HG03175 (cell line): Measurements from ENCODE around the gene ZP1.

Experiments used
- ATAC-seq: cut with Tn5 transposase; IDR thresholded peaks from one replicate; pipeline ENCODE4 v1.9.1; 2021; ENCODE audit warnings: mild to moderate bottlenecking, moderate library complexity; ENCODE audit not compliant: unreplicated experiment

Gene ZP1

DNA sequence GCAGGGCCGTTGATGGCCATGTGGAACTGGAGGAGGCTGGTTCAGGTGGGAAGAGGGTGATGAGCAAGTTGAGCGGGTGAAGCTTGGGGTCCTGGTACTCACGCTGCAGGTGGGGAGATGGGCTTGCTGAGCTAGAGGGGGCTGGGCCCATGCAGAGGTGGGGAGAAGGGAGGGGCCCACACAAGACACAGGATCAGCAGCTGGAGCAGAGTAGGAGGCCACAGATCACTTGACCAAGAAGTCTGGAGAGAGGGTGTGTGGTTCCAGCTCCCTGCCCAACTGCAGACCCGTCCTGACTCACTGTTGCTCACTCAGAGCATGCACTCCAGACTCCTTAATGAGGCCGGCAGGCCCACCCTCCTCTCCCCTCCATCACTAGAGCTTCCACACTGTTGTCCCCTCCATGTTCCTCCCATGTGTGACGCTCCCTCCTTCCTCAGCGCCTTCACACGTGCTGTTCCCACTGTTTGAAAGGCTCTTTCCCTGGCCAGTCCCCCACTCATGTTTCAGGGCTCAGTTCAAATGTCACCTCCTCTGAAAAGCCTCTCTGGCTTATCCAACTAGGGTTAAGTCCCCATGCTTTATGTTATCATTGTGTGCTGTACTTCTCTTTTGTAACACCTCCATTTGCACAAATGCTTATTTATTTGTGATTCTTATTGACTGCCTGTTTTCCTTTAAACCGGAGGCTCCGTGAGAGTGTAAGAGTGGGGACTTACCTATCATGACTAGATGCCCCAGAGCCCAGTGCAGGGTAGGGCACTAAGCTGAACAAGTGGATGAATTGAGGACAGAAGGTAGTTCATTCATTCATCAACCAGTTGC is 23.1 kb upstream of the ZP1 start:
- ATAC-seq = no peak

DNA sequence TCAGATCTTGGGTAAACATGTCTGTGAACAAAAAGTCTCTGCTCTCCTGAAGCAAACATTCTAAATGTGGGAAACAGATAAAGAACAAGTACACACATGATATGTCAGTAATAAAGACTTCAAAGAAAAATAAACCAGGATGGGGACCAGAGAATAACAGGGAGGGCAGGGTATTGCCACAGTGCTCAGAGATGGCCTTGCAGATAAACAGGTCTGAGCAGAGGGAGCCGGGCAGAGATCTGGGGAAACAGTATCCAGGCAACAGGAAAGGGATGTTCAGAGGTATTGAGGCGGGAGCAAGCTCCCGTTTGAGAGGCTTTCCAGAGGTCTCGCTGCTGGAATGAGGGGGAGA is 22.5 kb upstream of the ZP1 start:
- no peak for ATAC-seq

DNA sequence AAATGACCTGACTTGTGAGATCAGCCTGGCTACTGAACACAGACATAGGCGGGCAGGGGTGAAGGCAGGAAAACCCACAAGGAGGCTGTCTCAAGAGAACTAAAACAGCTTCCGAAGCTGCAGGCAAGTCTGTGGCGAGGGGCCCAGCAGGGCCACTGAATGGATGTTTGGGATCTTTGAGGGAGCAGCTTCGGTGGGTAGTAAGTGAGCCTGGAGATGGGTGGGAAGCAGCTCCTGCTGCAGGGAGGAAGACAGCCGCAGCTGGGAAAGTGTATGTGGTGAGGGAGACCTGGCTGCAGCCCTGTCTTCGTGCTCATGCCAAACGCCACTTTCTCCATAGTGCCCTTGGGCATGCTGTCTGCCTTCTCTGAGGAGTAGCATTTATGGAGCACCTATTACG is 22.0 kb upstream of the ZP1 start:
- ATAC-seq = no peak

DNA sequence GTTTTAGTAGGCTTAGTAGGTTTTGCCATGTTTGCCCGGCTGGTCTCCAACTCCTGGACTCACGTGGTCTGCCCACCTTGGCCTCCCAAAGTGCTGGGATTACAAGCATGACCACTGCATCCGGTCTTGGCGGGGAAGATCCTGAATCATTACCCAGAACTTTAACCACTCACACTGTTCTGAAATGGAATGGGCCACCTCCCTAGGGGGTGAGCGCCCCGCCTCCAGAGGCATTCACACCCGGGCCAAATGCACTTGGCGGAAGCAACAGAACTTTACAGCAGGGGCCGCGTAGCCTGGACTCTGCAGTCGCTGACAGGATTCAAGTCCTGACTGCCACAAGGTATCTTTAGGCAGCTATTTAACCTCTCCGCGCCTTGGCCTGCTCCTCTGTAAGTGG is 20.1 kb upstream of the ZP1 start:
- ATAC-seq = no peak

DNA sequence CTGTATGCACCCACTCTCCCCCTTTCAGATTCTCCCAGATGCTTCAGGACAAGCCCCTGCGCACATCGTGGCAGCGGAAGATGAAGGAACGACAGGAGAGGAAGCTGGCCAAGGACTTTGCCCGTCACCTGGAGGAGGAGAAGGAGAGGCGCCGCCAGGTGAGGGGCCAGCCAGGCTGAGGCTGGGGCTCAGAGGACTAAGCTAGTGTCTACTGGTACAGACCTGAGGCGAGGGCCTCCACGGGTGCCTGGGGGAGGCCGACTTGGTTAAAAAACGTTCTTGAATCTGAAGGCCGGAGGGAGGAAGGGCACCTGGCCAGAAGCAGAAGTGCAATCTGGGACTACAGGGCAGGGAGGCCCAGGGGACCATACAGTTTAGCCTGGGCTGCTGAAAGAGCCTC is 19.4 kb upstream of the ZP1 start:
- ATAC-seq = no peak

DNA sequence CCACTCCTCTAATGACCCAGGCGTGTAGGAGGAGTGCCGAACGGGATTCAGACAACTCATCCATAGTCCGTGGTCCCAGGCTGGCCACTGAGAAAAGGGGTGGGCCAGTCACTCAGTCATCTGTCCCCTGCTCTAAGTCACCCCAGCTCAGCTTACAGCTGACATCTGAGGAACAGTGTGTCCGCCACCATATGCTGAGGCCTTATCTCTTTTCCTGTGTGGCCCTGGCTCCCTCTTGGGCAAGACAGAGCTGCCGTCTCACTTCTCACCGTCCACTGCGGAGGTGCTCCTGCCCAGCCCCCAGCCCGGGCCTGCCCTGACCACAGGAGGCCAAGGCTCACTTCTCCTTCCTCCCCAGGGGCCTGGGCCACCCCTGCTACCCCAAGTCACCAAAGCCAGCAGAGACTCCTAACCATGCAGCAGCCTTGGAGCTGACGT is 18.6 kb upstream of the ZP1 start:
- ATAC-seq = no peak

DNA sequence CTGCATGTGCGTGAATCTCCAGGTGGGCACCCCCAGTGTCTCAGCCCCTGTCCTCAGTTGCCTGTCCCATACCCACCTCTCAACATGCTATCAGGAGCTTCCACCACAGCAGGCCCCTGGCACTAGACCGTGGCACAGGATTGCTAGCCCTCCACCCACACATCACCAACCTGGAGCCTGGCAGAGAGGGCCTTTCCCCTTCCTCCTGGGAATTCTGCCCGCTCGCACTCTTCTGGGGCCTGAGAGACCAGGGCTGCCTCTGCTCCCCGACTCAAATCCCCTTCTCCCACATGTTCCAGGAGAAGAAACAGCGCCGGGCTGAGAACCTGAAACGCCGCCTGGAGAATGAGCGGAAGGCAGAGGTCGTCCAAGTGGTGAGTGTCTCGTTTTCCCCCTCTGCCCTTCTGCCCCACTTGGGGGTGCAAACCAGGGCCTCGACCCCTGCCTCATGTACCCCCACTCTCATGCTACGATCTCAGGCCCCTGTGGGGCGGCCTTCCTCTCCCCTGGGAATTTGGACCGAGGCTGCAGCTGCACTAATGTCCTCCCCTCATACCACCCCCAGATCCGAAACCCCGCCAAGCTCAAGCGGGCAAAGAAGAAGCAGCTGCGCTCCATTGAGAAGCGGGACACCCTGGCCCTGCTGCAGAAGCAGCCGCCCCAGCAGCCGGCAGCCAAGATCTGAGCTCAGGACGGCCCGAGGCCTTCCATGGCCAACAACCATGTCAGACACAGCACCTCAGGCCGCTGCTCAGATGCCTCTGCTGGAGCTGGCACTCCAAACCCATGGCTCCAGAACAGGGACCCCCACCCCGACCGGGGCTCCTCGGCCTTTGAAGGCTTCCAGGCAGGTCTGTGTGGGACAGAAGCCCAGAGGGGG is 17.5 kb upstream of the ZP1 start:
- no peak for ATAC-seq

DNA sequence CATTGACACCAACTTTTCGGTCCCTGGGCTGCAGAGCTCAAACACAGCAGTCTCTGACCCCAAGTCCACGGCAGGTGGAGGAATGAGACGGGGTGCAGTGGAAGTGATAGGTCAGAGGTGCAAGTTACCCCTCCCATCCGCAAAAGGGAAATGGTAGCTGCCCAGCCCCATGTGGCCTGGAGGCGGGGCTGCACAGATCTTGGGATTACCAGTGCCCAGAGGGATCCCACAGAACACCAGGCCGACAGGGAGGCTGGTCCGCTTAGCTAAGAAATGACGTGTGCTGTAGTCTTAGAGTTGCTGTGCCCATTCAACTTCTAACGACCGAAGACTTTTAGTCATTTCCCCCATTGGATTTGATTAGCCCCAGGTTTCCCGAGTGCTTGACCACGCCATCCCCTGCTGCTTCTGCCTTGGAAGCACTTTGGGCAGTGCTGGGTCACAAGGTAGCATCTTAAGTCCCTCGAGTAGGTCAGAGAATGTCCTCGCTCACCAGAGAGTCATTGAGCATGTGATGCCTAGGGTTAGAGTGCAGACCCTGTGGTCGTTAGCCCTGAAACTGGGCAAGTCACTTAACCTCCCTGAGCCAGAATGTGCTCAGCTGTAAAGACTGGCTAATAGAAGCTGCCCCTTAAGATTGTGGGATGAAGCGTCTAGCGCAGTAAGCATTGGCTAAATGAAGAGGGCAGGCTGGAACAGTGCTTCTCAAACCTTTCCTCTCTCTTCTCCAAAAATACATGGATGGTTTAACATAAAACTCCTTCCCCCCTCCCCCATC is 15.8 kb upstream of the ZP1 start:
- ATAC-seq = no peak

DNA sequence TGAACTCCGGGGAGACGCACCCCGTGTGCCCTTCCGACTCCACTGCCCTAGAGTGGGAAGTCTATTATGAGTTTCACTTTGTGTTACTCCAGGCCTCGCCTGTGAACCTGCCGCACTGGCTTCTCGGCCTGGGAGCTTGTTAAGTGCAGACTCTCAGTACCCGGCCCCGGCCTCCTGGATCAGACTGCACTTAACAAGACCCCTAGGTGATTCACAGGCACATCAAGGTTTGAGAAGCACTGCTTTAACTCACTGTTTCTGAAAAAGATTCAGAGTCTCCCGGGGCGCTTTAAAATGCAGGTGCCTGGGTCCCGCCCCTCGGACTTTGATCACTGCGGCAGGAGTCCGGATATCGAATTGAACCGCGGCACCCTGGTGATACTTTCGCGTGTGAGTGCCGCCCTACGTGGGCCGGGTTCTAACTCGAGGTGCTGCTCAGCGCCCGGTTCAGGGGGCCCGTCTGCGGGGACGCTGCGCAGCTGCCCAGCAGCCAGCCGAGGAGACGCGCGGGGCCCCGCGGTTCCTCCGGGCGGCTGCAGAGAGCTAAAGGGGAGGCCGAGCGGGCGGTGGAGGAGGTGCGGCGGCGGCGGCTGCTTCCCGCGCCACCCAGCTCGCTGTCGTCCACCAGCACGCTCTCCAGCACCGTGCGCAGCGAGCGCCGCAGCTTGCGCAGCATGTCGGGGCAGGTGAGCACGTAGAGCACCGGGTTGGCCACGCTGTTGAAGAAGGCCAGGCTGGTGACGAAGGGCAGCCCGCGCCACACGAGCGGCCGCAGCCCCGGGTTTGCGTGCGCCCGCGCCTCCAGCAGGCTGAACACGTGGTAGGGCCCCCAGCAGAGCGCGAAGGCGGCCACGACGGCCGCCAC is 15.0 kb upstream of the ZP1 start:
- ATAC-seq = no peak

DNA sequence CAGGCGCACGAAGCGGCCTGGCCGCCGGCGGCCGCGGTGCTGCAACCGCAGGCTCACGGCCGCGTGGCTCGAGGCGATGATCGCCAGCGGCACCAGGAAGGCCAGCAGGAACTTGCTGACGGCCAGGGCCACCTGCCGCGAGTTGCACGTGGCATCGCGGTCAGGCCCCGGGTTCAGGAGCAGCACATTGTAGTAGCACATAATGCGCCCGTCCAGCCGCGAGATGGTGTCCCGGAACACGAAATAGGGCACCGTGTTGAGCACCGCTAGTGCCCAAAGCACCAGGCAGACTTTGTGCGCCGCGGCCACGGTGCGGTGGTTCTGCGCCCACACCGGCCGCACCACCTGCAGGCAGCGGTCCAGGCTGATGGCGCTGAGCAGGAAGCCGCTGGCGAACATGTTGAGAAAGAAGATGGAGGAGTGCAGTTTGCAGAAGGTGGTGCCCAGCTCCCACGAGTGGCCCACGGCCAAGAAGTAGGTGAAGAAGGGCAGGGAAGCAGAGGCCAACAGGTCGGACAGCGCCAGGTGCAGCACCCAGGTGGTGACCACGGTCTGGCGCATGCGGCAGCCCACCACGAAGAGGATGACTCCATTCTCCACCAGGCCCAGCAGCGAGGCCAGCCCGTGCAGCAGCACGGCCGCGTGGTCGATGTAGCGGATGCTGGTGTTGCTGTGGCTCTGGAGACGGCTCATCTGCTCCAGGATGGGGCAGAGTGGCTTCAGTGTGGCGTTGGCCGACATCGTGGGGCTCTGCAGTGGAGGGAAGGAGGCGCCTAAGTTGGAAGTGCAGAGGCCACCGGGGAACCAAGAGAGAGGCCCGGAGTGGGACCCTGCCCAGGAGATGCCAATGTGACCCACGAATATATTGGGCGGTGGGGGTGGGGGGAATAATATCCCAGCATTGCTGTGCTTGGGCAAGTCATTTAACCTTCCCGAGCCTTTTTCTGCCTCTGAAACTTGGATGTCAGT is 14.1 kb upstream of the ZP1 start:
- no peak for ATAC-seq

DNA sequence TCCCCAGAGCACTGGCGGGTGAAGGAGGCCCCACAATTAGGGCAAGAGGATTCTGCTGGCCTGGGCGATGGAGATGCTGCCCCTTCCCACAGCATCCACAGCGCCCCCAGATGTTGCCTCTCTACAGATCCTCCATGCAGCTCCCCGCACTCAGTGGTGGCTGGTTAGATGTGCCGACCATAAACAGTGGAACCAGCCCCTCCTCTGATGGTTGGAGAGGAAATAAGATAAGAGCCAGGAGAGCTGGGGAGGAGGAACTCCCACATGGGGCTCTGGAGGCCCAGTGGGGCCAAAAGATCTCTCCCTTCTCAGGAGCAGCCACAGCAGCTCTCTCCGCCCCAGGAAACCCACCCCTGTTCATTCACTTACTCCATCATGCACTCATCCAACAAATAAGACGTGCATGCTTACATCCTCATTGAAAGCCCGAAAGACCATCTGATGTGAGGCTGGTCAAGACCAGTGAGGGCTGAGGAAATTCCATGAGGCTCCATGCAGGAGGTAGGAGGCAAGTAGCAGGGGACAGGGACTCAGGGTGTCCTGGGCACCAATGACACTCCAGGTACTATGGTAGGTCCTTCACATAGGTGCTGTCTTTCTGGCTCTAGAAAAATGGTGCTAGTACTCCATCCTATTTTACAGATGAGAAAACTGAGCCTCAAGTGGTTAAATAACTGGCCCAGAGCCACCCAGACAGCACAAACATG is 13.0 kb upstream of the ZP1 start:
- no peak for ATAC-seq

DNA sequence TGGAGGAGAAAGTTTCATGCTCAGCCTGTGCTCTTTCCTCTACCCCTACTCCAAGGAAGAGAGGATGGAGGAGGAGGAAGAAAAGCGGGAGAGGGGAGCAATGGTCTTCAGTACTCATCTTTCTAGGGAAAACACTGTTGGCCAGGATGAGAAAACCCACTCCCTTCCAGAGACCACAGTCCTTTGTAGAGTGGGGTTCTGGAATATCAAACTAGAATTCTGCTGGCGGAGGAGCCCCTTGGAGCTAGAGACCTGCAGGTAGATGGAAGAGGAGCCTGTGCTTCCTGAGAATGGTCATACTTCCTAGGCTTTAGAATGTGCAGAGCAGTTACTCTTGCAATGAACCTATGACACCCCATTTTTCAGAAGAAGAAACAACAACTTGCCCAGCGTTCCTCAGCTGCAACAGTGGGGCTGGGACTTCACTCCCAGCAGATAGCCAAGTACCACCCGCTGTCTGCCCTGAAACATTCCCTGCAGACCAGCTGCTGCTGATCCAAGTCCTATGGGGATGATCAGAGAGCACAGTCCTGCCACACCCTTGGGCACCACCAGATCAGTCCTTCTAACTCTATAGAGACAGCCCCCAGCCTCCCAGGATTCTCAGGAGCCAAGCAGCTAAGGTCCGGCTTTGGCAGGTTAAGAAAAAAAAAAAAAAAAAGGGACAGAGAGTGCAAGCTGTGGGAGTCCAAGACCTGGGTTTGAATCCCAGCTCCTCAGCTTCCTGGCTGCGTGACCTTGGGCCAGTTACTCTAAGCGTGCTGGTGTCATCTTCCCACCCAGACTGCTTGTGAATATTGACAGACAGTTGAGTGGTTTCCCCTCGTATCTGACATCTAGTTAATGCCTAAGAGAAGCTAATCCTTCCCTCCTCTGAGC is 12.3 kb upstream of the ZP1 start:
- no peak for ATAC-seq

DNA sequence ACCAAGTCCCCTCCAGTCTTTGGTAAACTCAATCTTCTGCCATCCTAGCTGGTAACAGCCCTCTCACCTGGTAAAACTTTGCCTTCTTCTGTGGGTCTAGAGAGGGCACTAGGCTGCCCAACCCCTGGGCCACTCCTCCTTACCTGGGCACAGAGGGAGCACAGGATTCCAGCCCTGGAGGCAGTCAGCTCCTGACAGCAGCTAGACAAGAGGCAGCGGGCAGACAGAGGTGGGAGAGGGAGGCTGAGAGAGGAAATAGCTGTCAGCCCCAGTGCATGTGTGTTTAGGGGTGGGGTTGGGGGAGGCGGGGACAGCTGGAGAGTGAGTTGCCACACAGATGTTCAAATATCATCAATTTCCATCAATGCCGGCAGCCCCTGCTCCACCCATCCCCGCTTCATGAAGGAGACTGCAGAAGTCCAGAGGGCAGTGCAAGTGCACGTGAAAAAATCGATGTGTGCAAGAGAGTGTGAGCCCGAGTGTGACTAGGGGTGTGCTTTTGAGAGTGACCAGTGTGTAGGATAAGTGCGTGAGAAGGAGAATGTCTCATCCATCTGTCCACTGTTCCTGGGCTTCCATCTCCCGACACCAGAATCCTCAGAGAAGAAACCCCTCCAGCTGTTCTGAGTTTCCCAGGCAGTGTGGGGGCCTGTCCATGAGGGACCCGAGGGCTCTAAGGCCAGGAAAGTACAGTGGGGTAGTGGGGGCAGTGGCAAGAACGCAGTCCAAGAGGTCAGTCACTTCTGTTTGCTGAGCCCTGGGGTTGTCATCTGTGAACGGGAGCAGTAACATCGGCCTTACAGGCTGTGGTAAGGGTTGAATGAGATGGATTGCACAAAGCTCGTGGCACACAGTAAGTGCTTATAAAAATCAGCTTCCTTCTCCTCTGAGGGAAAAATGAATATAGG is 11.4 kb upstream of the ZP1 start, which contains the start of gene PTGDR2:
TSS of gene PTGDR2 (minus strand) at position 225 of the 908 bp plus-strand sequence. CDS start 2,228 bp downstream, outside the sequence.
- ATAC-seq = no peak

DNA sequence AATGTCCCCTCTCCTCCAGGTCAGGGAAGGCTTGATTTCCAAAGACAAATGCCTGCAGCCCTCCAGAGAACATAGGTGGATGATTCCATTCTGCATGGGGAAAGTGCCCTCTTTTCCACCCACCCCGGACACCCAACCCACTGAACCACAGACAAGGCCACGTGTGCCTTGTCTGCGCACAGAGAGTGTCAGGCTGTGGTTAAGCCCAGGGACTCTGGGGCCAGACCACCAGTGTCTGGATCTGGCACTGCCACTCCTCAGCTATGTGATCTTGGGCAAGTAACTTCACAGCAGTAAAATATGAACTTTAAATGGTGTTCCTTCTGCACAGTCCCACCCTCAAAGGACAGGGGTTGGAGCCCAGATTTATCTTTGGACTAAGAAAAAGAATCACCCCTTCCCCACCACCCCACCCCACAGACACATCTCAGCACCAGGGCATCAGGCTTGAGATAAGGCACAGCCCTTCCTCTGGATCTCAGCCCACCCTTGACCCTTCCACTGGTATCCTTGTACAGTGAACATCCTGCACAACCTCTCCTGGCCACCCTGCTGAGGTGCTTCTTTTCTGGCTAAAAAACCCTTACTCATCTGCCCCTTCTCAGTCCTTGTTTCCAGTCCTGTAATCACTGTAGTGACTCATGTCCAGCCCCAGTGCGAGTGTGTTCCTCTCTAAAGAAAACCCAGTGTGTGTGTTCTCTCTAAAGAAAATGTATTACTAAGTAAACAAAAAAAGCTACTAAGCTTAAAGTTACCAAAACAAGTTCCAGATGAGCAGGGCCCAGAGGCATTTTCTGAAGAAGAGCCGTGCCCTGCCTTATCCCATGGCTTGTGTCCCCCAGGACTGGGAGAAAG is 9.7 kb upstream of the ZP1 start:
- ATAC-seq = no peak

DNA sequence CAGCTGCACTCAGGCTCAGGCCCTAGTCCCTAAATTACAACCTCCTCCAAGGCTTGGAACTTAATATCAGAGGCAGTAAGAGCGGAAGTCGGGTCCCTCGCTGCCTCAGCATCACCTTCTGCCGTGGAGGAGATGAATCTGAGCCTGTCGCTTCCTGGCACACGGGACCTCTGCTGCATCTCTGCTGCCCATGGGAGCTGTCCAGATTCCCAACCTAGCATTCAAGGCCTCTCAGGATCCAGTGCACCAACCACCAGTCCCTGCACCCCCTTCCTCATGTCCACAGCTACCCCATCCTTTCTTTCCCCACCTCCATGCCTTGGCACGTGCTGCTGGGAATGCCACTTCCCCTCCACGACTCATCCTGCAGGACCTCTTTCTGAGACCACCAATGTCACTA is 9.1 kb upstream of the ZP1 start:
- no peak for ATAC-seq
